ENCODE measurements around the gene AHRR. TPM values are rescaled to one million over a fixed set of nuclear protein-coding genes. Genes with fewer than 3 reads are reported as not detected.
A peak's percentile ranks its signal among the peaks of the same experiment; 100 is the strongest.

AHRR gene
- total RNA-seq, 1 experiment from 2014 or later = 2.2 TPM

DNA sequence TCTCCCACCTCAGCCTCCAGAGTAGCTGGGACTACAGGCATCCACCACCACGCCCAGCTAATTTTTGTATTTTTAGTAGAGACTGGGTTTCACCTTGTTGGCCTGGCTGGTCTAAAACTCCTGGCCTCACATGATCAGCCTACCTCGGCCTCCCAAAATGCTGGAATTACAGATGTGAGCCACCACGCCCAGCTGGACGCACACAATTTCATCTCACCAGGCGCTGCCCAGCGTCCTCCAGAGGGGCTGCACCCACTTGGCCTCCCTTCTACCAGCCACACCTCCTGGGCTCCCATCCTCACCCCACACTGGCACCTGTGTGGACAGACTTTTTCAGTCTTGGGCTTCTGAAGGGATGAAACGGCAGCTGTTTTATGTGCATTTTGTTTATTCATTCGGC, 117.7 kb downstream of the AHRR start:
- no peaks in the 10 kb centered on the region; a peak in 1 of 7 replicates for H3K36me3 Mint-ChIP-seq (ENCODE audit: insufficient read depth in 1 of 3, low read depth in 3 of 3)
- H2AK5ac ChIP-seq (ENCODE audit: insufficient read length, low read length) = no peak overlapping the region
- H3K79me1 ChIP-seq (ENCODE audit: insufficient read depth, low read depth, low read length, poor library complexity, severe bottlenecking) = peaks cover 6% of the 10 kb centered on the region
- H4K91ac ChIP-seq (ENCODE audit: insufficient read length, low read depth, low read length) = no peak overlapping the region
- no CpG with 5 or more reads among the region's 8 CpGs for WGBS (ENCODE audit: extremely low coverage, insufficient read length, low lambda C conversion rate)
- H3K14ac ChIP-seq (ENCODE audit: insufficient read depth, low read length) = no peak overlapping the region
- no peak overlapping the region for H3K23ac ChIP-seq (ENCODE audit: insufficient read length, low read depth, low read length)
- no peak overlapping the region for H2BK20ac ChIP-seq (ENCODE audit: low read depth, low read length, poor library complexity, severe bottlenecking)
- no peaks in the 10 kb centered on the region for H3K4me1 ChIP-seq (ENCODE audit: insufficient read depth, low read length)
- H3K9me3 ChIP-seq (ENCODE audit: control insufficient read depth, low read depth, low read length) = no peaks in the 10 kb centered on the region
- H3K4me1 Mint-ChIP-seq = peaks cover 2 to 8% of the 10 kb centered on the region in 2 experiments; a peak in 3 of 4 replicates
- no peak overlapping the region for H2BK12ac ChIP-seq (ENCODE audit: insufficient read length, low read depth, low read length)
- H3K27me3 Mint-ChIP-seq (ENCODE audit: low read depth) = peaks cover 31% of the 10 kb centered on the region
- no peak overlapping the region for H3K4ac ChIP-seq (ENCODE audit: low read depth, low read length)
- H3K9ac ChIP-seq (ENCODE audit: extremely low read depth, insufficient read length, low read length) = no peak overlapping the region
- H3K27ac ChIP-seq (ENCODE audit: insufficient read length, low read depth, low read length) = no peak overlapping the region
- no peak overlapping the region for H3K56ac ChIP-seq (ENCODE audit: insufficient read length, low read depth, low read length)
- DNase-seq = peak; percentile 7
- no peak overlapping the region for H3K27ac Mint-ChIP-seq
- H2BK5ac ChIP-seq (ENCODE audit: insufficient read length, low read length) = no peak overlapping the region
- no peak overlapping the region for H2AFZ ChIP-seq (ENCODE audit: low read length)
- H3K4me3 Mint-ChIP-seq = no peak overlapping the region
- H3K4me2 ChIP-seq (ENCODE audit: insufficient read depth, insufficient read length, low read length) = no peak overlapping the region
- H2BK120ac ChIP-seq (ENCODE audit: low read depth, low read length, poor library complexity, severe bottlenecking) = no peak overlapping the region
- no peak overlapping the region for H3K18ac ChIP-seq (ENCODE audit: insufficient read length, low read depth, low read length)
- H4K5ac ChIP-seq (ENCODE audit: insufficient read length, low read depth, low read length) = no peak overlapping the region
- H2BK15ac ChIP-seq (ENCODE audit: low read depth, low read length) = no peak overlapping the region
- peaks cover 12% of the 10 kb centered on the region for H3K23me2 ChIP-seq (ENCODE audit: insufficient read length, low read depth, low read length, poor library complexity, severe bottlenecking)
- no peaks in the 10 kb centered on the region for H3K27me3 ChIP-seq (ENCODE audit: insufficient read depth, low read length)
- H4K8ac ChIP-seq (replicated peaks; ENCODE audit: insufficient read length, low read depth, low read length) = no peak overlapping the region
- H4K20me1 ChIP-seq (ENCODE audit: control insufficient read depth, insufficient read depth, insufficient read length) = no peaks in the 10 kb centered on the region
- no peak overlapping the region for H3T11ph ChIP-seq (ENCODE audit: low read length)
- peaks cover 6% of the 10 kb centered on the region; the same call in 1 of the 2 replicates for H3K79me2 ChIP-seq (ENCODE audit: insufficient read depth, low read length)
- TF ChIP-seq, protein P1, sequence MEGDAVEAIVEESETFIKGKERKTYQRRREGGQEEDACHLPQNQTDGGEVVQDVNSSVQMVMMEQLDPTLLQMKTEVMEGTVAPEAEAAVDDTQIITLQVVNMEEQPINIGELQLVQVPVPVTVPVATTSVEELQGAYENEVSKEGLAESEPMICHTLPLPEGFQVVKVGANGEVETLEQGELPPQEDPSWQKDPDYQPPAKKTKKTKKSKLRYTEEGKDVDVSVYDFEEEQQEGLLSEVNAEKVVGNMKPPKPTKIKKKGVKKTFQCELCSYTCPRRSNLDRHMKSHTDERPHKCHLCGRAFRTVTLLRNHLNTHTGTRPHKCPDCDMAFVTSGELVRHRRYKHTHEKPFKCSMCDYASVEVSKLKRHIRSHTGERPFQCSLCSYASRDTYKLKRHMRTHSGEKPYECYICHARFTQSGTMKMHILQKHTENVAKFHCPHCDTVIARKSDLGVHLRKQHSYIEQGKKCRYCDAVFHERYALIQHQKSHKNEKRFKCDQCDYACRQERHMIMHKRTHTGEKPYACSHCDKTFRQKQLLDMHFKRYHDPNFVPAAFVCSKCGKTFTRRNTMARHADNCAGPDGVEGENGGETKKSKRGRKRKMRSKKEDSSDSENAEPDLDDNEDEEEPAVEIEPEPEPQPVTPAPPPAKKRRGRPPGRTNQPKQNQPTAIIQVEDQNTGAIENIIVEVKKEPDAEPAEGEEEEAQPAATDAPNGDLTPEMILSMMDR (conservative IDR thresholded peaks at IDR 0.05) = no peak
- 0 out of 5 replicates have a peak, but pooled peaks cover 0 to 3% of the 10 kb centered on the region in 2 experiments for H3K9me3 Mint-ChIP-seq
